ENCODE measurements around the gene CDK2AP2. TPM values are rescaled to one million over a fixed set of nuclear protein-coding genes. Genes with fewer than 3 reads are reported as not detected.

The CDK2AP2 gene
- 38.0 TPM for total RNA-seq

GRCh38 chr11:67507864-67508485, at the start of gene CDK2AP2:
TSS of gene CDK2AP2 (minus strand) at chr11:67508162. CDS start at chr11:67508082, 80 bp downstream.

GRCh38 chr11:67522844-67523555, 15.0 kb upstream of the CDK2AP2 start, which contains the start of gene CABP2:
TSS of gene CABP2 (minus strand) at chr11:67523446. CDS start at chr11:67523326, 120 bp downstream.

GRCh38 chr11:67504950-67505581, 2.9 kb downstream of the CDK2AP2 start, which contains the start of gene PITPNM1:
TSS of gene PITPNM1 (minus strand) at chr11:67505363. CDS start at chr11:67504180, 1,183 bp downstream.

GRCh38 chr11:67482827-67483798, 24.8 kb downstream of the CDK2AP2 start, which contains the start of gene AIP:
TSS of gene AIP (plus strand) at chr11:67483026. CDS start at chr11:67483159, 133 bp downstream.

GRCh38 chr11:67468759-67469507, 39.0 kb downstream of the CDK2AP2 start, which contains the start of gene TMEM134:
TSS of gene TMEM134 (minus strand) at chr11:67469251. CDS start at chr11:67469192, 59 bp downstream.

Small RNAs within 50 kb of the gene (small RNA-seq; reads per million reads assigned to genes)
- gene MIR6752 (ENCODE audit: low replicate concordance) = not detected

Other genes with a start within 250 kb of the CDK2AP2 start
- gene GRK2, start 241.7 kb downstream of the CDK2AP2 start, total RNA-seq = 39.3 TPM
- 52.0 TPM for gene ANKRD13D, start 218.9 kb downstream of the CDK2AP2 start, total RNA-seq
- gene SSH3, start 204.6 kb downstream of the CDK2AP2 start, total RNA-seq = 22.5 TPM
- gene POLD4, start 154.6 kb downstream of the CDK2AP2 start, total RNA-seq = 15.9 TPM
- 3.5 TPM for gene CLCF1, start 134.6 kb downstream of the CDK2AP2 start, total RNA-seq
- gene RAD9A, start 116.2 kb downstream of the CDK2AP2 start, total RNA-seq = 22.3 TPM
- gene PPP1CA, start 106.3 kb downstream of the CDK2AP2 start, total RNA-seq = 144 TPM
- 4.9 TPM for gene TBC1D10C, start 104.1 kb downstream of the CDK2AP2 start, total RNA-seq
- 8.8 TPM for gene CARNS1, start 92.5 kb downstream of the CDK2AP2 start, total RNA-seq
- gene RPS6KB2, start 79.7 kb downstream of the CDK2AP2 start, total RNA-seq = 35.5 TPM
- gene PTPRCAP, start 70.5 kb downstream of the CDK2AP2 start, total RNA-seq = 2.5 TPM
- gene CORO1B, start 64.7 kb downstream of the CDK2AP2 start, total RNA-seq = 89.6 TPM
- not detected for gene GPR152, start 55.4 kb downstream of the CDK2AP2 start, total RNA-seq
- 0.58 TPM for gene CABP4, start 52.8 kb downstream of the CDK2AP2 start, total RNA-seq
- gene TMEM134, start 38.9 kb downstream of the CDK2AP2 start, total RNA-seq = 56.6 TPM
- 65.4 TPM for gene AIP, start 25.1 kb downstream of the CDK2AP2 start, total RNA-seq
- gene PITPNM1, start 2.8 kb downstream of the CDK2AP2 start, total RNA-seq = 60.2 TPM
- gene CABP2, start 15.3 kb upstream of the CDK2AP2 start, total RNA-seq = not detected
- gene GSTP1, start 75.7 kb upstream of the CDK2AP2 start, total RNA-seq = 811 TPM
- 205 TPM for gene NDUFV1, start 98.8 kb upstream of the CDK2AP2 start, total RNA-seq
- gene NUDT8, start 121.8 kb upstream of the CDK2AP2 start, total RNA-seq = 10.9 TPM
- not detected for gene TBX10, start 131.6 kb upstream of the CDK2AP2 start, total RNA-seq
- 9.1 TPM for gene ACY3, start 142.6 kb upstream of the CDK2AP2 start, total RNA-seq
- gene ALDH3B2, start 166.5 kb upstream of the CDK2AP2 start, total RNA-seq = 2.1 TPM